A673 (cell line): ENCODE results near the gene TMEM192. TPM values are rescaled to one million over a fixed set of nuclear protein-coding genes. Genes with fewer than 3 reads are reported as not detected.

Experiments
- BruUV-seq: library from RNA; stranded (reverse); fragments of 400-500 nt; replicated peaks from 2 replicates; lab custom pipeline; 2021; lab: Mats Ljungman, UMichigan
- CTCF ChIA-PET: fragments of 300-600 bp; sonication (Branson Sonifier 250); formaldehyde crosslinking; loops from one replicate; lab custom pipeline; 2022; ENCODE audit warnings: antibody characterized with exemption; lab: Charles Lee
- POLR2A ChIA-PET: fragments of 300-600 bp; sonication (Branson Sonifier 250); formaldehyde crosslinking; loops from one replicate; lab custom pipeline; 2022; ENCODE audit warnings: antibody characterized with exemption; ENCODE audit not compliant: low non-redundant PET; lab: Charles Lee
- DNase-seq: peaks from one replicate; pipeline ENCODE4 v3.0.0-alpha.2; 2015; ENCODE audit warnings: low spot score
- H3K27ac ChIP-seq: fragments of 200-600 bp; sonication (generic); 2 replicates; pipeline ENCODE4 v1.5.1; 2016; ENCODE audit warnings: mixed run types, low read depth, mild to moderate bottlenecking, mixed read lengths, antibody characterized with exemption, low read length; ENCODE audit not compliant: poor library complexity, severe bottlenecking
- H3K27me3 ChIP-seq: fragments of 200-600 bp; sonication (generic); replicated peaks from 2 replicates; pipeline ENCODE4 v1.6.1; 2017; ENCODE audit warnings: mixed run types, low read depth, mild to moderate bottlenecking, mixed read lengths, antibody characterized with exemption, low read length; ENCODE audit not compliant: insufficient read depth, poor library complexity
- H3K36me3 ChIP-seq: fragments of 200-600 bp; sonication (generic); 2 replicates; pipeline ENCODE4 v1.6.1; 2016; ENCODE audit warnings: mixed run types, mild to moderate bottlenecking, mixed read lengths, antibody characterized with exemption, low read length; ENCODE audit not compliant: insufficient read depth, poor library complexity, severe bottlenecking
- H3K4me1 ChIP-seq: fragments of 200-600 bp; sonication (generic); 2 replicates; pipeline ENCODE4 v1.6.1; 2017; ENCODE audit warnings: mixed run types, mild to moderate bottlenecking, mixed read lengths, antibody characterized with exemption, low read length; ENCODE audit not compliant: insufficient read depth, poor library complexity, severe bottlenecking
- H3K4me3 ChIP-seq: fragments of 200-600 bp; sonication (generic); 2 replicates; pipeline ENCODE4 v1.5.1; 2016; ENCODE audit warnings: low read depth, mixed run types, mild to moderate bottlenecking, mixed read lengths, low read length; ENCODE audit not compliant: poor library complexity, severe bottlenecking
- H3K9me3 ChIP-seq: fragments of 200-600 bp; sonication (generic); 2 replicates; pipeline ENCODE4 v1.6.1; 2016; ENCODE audit warnings: mixed run types, low read depth, mild to moderate bottlenecking, mixed read lengths, antibody characterized with exemption, low read length; ENCODE audit not compliant: poor library complexity, severe bottlenecking
- EZH2 ChIP-seq: fragments of 200-600 bp; sonication (generic); IDR thresholded peaks from 2 replicates; pipeline ENCODE4 v1.6.1; 2017; ENCODE audit warnings: borderline replicate concordance, low read depth, mild to moderate bottlenecking, mixed read lengths, antibody characterized with exemption, low read length; ENCODE audit not compliant: poor library complexity, severe bottlenecking
- intact Hi-C: fragments of 100-400 bp; cut with micrococcal nuclease; formaldehyde crosslinking; loops from one replicate; pipeline ENCODE4 v1.10.0; 2022; ENCODE audit not compliant: unreplicated experiment
- total RNA-seq: library from RNA; stranded (reverse); gene quantifications from 2 replicates; pipeline ENCODE4 v1.2.3, GENCODE V29; 2021
- TF ChIP-seq, protein P1 (sequence below): fragments of 300-800, 200-600 bp; sonication (generic); conservative IDR thresholded peaks from 2 replicates; pipeline ENCODE4 v1.5.1; 2017; ENCODE audit warnings: low read depth, mild to moderate bottlenecking, antibody characterized with exemption, low read length, moderate library complexity, mixed read lengths

TMEM192 gene
- total RNA-seq, 1 experiment from 2014 or later = 9.9 TPM

DNA sequence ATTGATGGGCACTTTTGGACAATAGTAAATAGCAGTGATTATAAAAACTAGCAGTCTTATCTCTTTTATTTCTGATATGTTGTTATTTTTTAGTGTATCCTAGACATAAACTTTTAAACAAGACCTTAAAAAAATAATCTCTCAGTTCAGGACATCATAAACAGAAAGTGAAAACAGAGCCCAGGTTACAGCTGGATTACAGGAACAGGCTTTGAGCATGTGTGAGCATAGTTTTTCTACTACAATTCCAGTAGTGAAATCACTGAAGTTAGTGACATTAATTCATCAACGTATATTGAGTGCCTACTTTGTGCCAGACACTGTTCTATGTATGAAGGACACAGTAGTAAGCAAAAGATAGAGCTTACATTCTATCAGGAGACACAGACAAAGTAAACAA is 42.1 kb downstream of the TMEM192 start:
- ChIA-PET CTCF (no interaction called here), POLR2A (no interaction called here)
- TF ChIP-seq, protein P1, sequence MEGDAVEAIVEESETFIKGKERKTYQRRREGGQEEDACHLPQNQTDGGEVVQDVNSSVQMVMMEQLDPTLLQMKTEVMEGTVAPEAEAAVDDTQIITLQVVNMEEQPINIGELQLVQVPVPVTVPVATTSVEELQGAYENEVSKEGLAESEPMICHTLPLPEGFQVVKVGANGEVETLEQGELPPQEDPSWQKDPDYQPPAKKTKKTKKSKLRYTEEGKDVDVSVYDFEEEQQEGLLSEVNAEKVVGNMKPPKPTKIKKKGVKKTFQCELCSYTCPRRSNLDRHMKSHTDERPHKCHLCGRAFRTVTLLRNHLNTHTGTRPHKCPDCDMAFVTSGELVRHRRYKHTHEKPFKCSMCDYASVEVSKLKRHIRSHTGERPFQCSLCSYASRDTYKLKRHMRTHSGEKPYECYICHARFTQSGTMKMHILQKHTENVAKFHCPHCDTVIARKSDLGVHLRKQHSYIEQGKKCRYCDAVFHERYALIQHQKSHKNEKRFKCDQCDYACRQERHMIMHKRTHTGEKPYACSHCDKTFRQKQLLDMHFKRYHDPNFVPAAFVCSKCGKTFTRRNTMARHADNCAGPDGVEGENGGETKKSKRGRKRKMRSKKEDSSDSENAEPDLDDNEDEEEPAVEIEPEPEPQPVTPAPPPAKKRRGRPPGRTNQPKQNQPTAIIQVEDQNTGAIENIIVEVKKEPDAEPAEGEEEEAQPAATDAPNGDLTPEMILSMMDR = no peak
- no peak for TF ChIP-seq EZH2
- no peak for DNase-seq
- no peaks in the 10 kb centered on the region for H3K27me3 ChIP-seq
- H3K4me3 ChIP-seq = no peak overlapping the region
- no TSS peak for BruUV-seq
- intact Hi-C loops = no loop called here
- no peaks in the 10 kb centered on the region for H3K36me3 ChIP-seq
- no peaks in the 10 kb centered on the region for H3K9me3 ChIP-seq
- H3K27ac ChIP-seq = no peak overlapping the region
- H3K4me1 ChIP-seq = no peaks in the 10 kb centered on the region

DNA sequence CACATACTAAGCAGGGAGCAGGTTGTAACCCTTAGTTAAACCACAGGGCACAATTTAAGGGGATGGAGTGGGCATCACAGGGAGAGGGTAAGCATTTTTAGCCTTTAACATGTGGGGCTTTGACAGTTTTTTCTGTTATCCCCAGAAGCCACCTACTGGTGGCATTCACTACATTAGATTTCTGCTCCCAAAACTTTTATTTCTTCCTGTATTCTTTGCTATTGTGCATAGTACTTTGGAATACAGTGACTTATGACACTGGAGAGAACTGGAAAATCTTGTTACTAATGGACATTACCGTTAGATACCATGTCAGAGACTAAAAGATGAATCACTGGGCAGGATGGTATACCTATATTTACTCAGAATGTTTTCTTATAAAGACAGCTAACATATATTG is 51.7 kb downstream of the TMEM192 start:
- intact Hi-C loops = no loop called here
- no TSS peak for BruUV-seq
- Histone ChIP-seq H3K27ac (no peak overlapping the region), H3K36me3 (no peaks in the 10 kb centered on the region), H3K27me3 (no peaks in the 10 kb centered on the region), H3K4me3 (no peak overlapping the region), H3K9me3 (no peaks in the 10 kb centered on the region), H3K4me1 (peaks cover 5% of the 10 kb centered on the region)
- DNase-seq = peak; percentile 19
- CTCF ChIA-PET = no interaction called here
- no peak for TF ChIP-seq EZH2
- TF ChIP-seq, protein P1 = peak; percentile 49
- POLR2A ChIA-PET = no interaction called here

DNA sequence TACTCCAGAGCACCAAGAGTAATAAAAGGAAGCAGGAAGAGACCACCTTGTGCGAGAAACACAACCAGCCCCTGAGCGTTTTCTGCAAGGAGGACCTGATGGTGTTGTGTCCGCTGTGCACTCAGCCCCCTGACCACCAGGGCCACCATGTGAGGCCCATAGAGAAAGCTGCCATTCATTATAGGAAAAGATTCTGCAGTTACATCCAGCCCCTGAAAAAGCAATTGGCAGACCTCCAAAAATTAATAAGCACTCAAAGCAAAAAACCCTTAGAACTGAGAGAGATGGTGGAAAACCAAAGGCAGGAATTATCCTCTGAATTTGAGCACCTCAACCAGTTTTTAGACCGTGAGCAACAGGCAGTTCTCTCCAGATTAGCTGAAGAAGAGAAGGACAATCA is 53.3 kb downstream of the TMEM192 start:
- no peaks in the 10 kb centered on the region for H3K9me3 ChIP-seq
- H3K27me3 ChIP-seq = no peaks in the 10 kb centered on the region
- ChIA-PET POLR2A (interaction anchor here (0.6 kb wide), 1 partner anchor 228 kb away, joined by 4 read pairs; no protein-coding TSS in a partner anchor), CTCF (interaction anchor here (0.5 kb wide), 1 partner anchor 11 kb away, joined by 6 read pairs; no protein-coding TSS in a partner anchor)
- peak; percentile 24 for DNase-seq
- TF ChIP-seq, protein P1 = no peak
- TF ChIP-seq EZH2 = no peak
- H3K4me1 ChIP-seq = peaks cover 5% of the 10 kb centered on the region
- H3K36me3 ChIP-seq = no peaks in the 10 kb centered on the region
- no peak overlapping the region for H3K27ac ChIP-seq
- BruUV-seq = no TSS peak
- intact Hi-C loops = no loop called here
- H3K4me3 ChIP-seq = no peak overlapping the region
